Measurements from ENCODE around the gene MACROH2A1. TPM values are rescaled to one million over a fixed set of nuclear protein-coding genes. Genes with fewer than 3 reads are reported as not detected.

Gene MACROH2A1
- total and polyA plus RNA-seq, 10 of the 15 experiments (the other 5 are each of a cell fraction or from before 2014, with no cell fraction given): 45.7 to 230 (median 196) TPM

DNA sequence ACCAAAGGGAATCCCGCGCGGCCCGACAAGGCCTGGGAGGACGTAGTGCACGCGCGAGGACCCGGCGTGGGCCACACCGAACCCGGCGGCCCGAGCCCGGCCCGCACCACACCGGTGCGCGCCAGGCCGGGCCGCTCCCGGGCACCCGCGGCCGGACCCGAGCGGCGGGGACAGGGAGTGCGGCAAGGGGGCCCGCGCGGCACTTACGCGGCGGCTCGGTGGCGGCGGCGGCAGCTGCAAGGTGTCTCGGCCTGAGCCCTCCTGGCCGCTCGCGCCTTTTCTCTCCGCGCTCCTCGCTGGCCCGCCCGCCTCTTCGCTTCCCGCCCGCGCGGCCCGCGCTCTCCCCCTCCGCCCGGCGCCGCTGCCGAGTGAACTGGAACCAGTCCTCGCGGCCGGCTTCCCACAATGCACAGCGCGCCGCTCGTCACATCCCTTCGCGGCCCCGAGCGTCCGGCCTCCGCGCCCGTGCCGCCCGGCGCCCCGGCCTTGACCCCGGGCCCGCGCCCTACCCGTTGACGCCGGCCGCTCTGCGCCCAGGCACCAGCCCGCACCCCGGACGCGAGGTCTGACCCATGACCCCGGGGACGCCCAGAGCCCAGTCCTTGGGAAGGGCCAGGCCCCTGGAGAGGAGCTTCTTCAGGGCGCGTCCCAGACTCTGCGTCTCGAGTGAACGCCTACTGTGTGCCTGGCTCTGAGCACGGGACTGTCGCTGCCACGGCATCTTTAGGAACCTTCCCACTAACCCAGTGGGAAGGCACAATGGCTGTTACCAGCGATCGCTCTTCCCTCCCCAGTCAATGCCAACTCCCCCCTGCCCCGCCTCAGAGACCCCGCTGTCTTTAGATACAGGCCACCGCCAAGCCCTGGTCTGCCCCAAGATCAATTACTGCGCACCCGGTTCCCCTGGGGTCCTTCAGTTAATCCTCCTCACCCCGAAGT is at the start of gene MACROH2A1 (continued):
- TF ChIP-seq, protein P1, sequence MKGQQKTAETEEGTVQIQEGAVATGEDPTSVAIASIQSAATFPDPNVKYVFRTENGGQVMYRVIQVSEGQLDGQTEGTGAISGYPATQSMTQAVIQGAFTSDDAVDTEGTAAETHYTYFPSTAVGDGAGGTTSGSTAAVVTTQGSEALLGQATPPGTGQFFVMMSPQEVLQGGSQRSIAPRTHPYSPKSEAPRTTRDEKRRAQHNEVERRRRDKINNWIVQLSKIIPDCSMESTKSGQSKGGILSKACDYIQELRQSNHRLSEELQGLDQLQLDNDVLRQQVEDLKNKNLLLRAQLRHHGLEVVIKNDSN (IDR thresholded peaks at IDR 0.05; ENCODE audit: borderline replicate concordance, extremely low read length, insufficient read depth, low read depth, low read length): no peak
- TF ChIP-seq, protein P2, sequence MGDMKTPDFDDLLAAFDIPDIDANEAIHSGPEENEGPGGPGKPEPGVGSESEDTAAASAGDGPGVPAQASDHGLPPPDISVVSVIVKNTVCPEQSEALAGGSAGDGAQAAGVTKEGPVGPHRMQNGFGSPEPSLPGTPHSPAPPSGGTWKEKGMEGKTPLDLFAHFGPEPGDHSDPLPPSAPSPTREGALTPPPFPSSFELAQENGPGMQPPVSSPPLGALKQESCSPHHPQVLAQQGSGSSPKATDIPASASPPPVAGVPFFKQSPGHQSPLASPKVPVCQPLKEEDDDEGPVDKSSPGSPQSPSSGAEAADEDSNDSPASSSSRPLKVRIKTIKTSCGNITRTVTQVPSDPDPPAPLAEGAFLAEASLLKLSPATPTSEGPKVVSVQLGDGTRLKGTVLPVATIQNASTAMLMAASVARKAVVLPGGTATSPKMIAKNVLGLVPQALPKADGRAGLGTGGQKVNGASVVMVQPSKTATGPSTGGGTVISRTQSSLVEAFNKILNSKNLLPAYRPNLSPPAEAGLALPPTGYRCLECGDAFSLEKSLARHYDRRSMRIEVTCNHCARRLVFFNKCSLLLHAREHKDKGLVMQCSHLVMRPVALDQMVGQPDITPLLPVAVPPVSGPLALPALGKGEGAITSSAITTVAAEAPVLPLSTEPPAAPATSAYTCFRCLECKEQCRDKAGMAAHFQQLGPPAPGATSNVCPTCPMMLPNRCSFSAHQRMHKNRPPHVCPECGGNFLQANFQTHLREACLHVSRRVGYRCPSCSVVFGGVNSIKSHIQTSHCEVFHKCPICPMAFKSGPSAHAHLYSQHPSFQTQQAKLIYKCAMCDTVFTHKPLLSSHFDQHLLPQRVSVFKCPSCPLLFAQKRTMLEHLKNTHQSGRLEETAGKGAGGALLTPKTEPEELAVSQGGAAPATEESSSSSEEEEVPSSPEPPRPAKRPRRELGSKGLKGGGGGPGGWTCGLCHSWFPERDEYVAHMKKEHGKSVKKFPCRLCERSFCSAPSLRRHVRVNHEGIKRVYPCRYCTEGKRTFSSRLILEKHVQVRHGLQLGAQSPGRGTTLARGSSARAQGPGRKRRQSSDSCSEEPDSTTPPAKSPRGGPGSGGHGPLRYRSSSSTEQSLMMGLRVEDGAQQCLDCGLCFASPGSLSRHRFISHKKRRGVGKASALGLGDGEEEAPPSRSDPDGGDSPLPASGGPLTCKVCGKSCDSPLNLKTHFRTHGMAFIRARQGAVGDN (IDR thresholded peaks at IDR 0.05): peak; percentile 97
- TF ChIP-seq, protein P3, sequence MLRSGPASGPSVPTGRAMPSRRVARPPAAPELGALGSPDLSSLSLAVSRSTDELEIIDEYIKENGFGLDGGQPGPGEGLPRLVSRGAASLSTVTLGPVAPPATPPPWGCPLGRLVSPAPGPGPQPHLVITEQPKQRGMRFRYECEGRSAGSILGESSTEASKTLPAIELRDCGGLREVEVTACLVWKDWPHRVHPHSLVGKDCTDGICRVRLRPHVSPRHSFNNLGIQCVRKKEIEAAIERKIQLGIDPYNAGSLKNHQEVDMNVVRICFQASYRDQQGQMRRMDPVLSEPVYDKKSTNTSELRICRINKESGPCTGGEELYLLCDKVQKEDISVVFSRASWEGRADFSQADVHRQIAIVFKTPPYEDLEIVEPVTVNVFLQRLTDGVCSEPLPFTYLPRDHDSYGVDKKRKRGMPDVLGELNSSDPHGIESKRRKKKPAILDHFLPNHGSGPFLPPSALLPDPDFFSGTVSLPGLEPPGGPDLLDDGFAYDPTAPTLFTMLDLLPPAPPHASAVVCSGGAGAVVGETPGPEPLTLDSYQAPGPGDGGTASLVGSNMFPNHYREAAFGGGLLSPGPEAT (IDR thresholded peaks at IDR 0.05; ENCODE audit: low read depth): 0 out of 2 replicates have a peak, but pooled peaks have one; percentile 13
- TF ChIP-seq, protein P4, sequence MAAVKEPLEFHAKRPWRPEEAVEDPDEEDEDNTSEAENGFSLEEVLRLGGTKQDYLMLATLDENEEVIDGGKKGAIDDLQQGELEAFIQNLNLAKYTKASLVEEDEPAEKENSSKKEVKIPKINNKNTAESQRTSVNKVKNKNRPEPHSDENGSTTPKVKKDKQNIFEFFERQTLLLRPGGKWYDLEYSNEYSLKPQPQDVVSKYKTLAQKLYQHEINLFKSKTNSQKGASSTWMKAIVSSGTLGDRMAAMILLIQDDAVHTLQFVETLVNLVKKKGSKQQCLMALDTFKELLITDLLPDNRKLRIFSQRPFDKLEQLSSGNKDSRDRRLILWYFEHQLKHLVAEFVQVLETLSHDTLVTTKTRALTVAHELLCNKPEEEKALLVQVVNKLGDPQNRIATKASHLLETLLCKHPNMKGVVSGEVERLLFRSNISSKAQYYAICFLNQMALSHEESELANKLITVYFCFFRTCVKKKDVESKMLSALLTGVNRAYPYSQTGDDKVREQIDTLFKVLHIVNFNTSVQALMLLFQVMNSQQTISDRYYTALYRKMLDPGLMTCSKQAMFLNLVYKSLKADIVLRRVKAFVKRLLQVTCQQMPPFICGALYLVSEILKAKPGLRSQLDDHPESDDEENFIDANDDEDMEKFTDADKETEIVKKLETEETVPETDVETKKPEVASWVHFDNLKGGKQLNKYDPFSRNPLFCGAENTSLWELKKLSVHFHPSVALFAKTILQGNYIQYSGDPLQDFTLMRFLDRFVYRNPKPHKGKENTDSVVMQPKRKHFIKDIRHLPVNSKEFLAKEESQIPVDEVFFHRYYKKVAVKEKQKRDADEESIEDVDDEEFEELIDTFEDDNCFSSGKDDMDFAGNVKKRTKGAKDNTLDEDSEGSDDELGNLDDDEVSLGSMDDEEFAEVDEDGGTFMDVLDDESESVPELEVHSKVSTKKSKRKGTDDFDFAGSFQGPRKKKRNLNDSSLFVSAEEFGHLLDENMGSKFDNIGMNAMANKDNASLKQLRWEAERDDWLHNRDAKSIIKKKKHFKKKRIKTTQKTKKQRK (IDR thresholded peaks at IDR 0.05; ENCODE audit: low read depth, low read length): no peak
- TF ChIP-seq HDAC6 (IDR thresholded peaks at IDR 0.05; ENCODE audit: unreplicated experiment): peak; percentile 17
- TF ChIP-seq NR2C1 (IDR thresholded peaks at IDR 0.05): peak; percentile 91
- 0 out of 2 replicates have a peak, but pooled peaks have one; percentile 32 for TF ChIP-seq YY1 (IDR thresholded peaks at IDR 0.05; ENCODE audit: low read depth, low read length)
- TF ChIP-seq MTA2 (IDR thresholded peaks at IDR 0.05; ENCODE audit: low read depth): no peak
- TF ChIP-seq NBN (IDR thresholded peaks at IDR 0.05): peak; percentile 34; the same call in 1 of the 2 replicates
- peak; percentile 55; the same call in 1 of the 2 replicates for TF ChIP-seq CHD2 (IDR thresholded peaks at IDR 0.05; ENCODE audit: borderline replicate concordance, low read depth, low read length)
- TF ChIP-seq, protein P5, sequence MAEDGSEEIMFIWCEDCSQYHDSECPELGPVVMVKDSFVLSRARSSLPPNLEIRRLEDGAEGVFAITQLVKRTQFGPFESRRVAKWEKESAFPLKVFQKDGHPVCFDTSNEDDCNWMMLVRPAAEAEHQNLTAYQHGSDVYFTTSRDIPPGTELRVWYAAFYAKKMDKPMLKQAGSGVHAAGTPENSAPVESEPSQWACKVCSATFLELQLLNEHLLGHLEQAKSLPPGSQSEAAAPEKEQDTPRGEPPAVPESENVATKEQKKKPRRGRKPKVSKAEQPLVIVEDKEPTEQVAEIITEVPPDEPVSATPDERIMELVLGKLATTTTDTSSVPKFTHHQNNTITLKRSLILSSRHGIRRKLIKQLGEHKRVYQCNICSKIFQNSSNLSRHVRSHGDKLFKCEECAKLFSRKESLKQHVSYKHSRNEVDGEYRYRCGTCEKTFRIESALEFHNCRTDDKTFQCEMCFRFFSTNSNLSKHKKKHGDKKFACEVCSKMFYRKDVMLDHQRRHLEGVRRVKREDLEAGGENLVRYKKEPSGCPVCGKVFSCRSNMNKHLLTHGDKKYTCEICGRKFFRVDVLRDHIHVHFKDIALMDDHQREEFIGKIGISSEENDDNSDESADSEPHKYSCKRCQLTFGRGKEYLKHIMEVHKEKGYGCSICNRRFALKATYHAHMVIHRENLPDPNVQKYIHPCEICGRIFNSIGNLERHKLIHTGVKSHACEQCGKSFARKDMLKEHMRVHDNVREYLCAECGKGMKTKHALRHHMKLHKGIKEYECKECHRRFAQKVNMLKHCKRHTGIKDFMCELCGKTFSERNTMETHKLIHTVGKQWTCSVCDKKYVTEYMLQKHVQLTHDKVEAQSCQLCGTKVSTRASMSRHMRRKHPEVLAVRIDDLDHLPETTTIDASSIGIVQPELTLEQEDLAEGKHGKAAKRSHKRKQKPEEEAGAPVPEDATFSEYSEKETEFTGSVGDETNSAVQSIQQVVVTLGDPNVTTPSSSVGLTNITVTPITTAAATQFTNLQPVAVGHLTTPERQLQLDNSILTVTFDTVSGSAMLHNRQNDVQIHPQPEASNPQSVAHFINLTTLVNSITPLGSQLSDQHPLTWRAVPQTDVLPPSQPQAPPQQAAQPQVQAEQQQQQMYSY (CRISPR knock-in tag; IDR thresholded peaks at IDR 0.05): no peak
- no peak for TF ChIP-seq EZH2 (IDR thresholded peaks at IDR 0.05; ENCODE audit: borderline replicate concordance, control insufficient read depth, low read depth, low read length)
- TF ChIP-seq ZNF24 (IDR thresholded peaks at IDR 0.05): no peak
